ENCODE measurements around the gene KCNJ9.

The KCNJ9 gene

GRCh38 chr1:160089883-160090282 is 8.5 kb downstream of the KCNJ9 start:
- no peak for DNase-seq (ENCODE audit: extremely low spot score)
- POLR2A ChIA-PET = no interaction called here
- CTCF ChIA-PET = no interaction called here
- TF ChIP-seq ZNF384 (IDR thresholded peaks at IDR 0.05) = no peak
- TF ChIP-seq SUZ12 (IDR thresholded peaks at IDR 0.05) = no peak
- TF ChIP-seq FOXM1 (IDR thresholded peaks at IDR 0.05; ENCODE audit: borderline replicate concordance) = no peak
- no peak for TF ChIP-seq TARDBP (IDR thresholded peaks at IDR 0.05)
- no peak for TF ChIP-seq SP1 (IDR thresholded peaks at IDR 0.05)
- TF ChIP-seq NFRKB (IDR thresholded peaks at IDR 0.05) = no peak
- no peak for TF ChIP-seq HDGF (IDR thresholded peaks at IDR 0.05; ENCODE audit: borderline replicate concordance)
- TF ChIP-seq FOXK2 (IDR thresholded peaks at IDR 0.05) = no peak
- no peak for TF ChIP-seq FOXA1 (IDR thresholded peaks at IDR 0.05)
- TF ChIP-seq, protein P1, sequence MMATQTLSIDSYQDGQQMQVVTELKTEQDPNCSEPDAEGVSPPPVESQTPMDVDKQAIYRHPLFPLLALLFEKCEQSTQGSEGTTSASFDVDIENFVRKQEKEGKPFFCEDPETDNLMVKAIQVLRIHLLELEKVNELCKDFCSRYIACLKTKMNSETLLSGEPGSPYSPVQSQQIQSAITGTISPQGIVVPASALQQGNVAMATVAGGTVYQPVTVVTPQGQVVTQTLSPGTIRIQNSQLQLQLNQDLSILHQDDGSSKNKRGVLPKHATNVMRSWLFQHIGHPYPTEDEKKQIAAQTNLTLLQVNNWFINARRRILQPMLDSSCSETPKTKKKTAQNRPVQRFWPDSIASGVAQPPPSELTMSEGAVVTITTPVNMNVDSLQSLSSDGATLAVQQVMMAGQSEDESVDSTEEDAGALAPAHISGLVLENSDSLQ (IDR thresholded peaks at IDR 0.05) = no peak
- no peak for TF ChIP-seq BHLHE40 (IDR thresholded peaks at IDR 0.05; ENCODE audit: borderline replicate concordance)
- TF ChIP-seq ELF4 (IDR thresholded peaks at IDR 0.05) = no peak
- TF ChIP-seq ARNT (IDR thresholded peaks at IDR 0.05) = no peak
- no peak for TF ChIP-seq LEF1 (IDR thresholded peaks at IDR 0.05; ENCODE audit: borderline replicate concordance)
- TF ChIP-seq L3MBTL2 (conservative IDR thresholded peaks at IDR 0.05) = no peak

DNA sequence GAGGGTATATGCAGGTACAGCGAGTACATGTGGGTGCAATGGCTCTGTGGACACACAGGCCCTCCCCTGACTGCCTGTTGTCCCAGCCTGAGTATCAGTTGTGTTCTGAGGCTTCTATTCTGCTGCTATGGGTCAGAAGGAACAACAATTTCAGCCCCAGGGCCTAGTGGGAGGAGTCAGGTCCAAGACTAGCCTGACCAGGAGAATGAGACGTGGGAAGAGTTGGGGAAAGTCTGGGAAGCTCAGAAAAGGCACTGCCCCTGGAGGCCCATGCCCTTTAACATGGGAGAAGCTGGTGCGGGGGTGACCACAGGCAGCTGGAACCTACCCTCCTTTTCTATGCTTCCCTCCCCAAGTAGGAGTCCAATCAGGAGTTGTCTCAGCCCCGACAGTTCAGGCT is 9.4 kb downstream of the KCNJ9 start:
- no peak for DNase-seq (ENCODE audit: extremely low spot score)
- ChIA-PET CTCF (no interaction called here), POLR2A (no interaction called here)
- no peak for TF ChIP-seq CTBP1 (IDR thresholded peaks at IDR 0.05; ENCODE audit: borderline replicate concordance)
- TF ChIP-seq FOXK2 (IDR thresholded peaks at IDR 0.05) = no peak
- TF ChIP-seq, protein P1 (IDR thresholded peaks at IDR 0.05) = no peak
- TF ChIP-seq ARNT (IDR thresholded peaks at IDR 0.05) = no peak
- no peak for TF ChIP-seq L3MBTL2 (conservative IDR thresholded peaks at IDR 0.05)
- TF ChIP-seq FOXM1 (IDR thresholded peaks at IDR 0.05; ENCODE audit: borderline replicate concordance) = no peak
- TF ChIP-seq HDGF (IDR thresholded peaks at IDR 0.05; ENCODE audit: borderline replicate concordance) = no peak
- TF ChIP-seq ELF4 (IDR thresholded peaks at IDR 0.05) = no peak
- TF ChIP-seq FOXA1 (IDR thresholded peaks at IDR 0.05) = no peak

GRCh38 chr1:160091666-160092223 is 10.4 kb downstream of the KCNJ9 start:
- CTCF ChIA-PET = no interaction called here
- DNase-seq (ENCODE audit: extremely low spot score) = no peak
- POLR2A ChIA-PET = no interaction called here
- TF ChIP-seq, protein P1 (IDR thresholded peaks at IDR 0.05) = no peak
- TF ChIP-seq ZNF384 (IDR thresholded peaks at IDR 0.05) (no peak), ARNT (IDR thresholded peaks at IDR 0.05) (no peak), BHLHE40 (IDR thresholded peaks at IDR 0.05; ENCODE audit: borderline replicate concordance) (no peak), FOXA1 (IDR thresholded peaks at IDR 0.05) (no peak), LEF1 (IDR thresholded peaks at IDR 0.05; ENCODE audit: borderline replicate concordance) (no peak), SP1 (IDR thresholded peaks at IDR 0.05) (no peak), ELF4 (IDR thresholded peaks at IDR 0.05) (no peak)

- no peak for DNase-seq (ENCODE audit: extremely low spot score)
- CTCF ChIA-PET = no interaction called here
- POLR2A ChIA-PET = no interaction called here
- TF ChIP-seq LEF1 (IDR thresholded peaks at IDR 0.05; ENCODE audit: borderline replicate concordance) (no peak), CTBP1 (IDR thresholded peaks at IDR 0.05; ENCODE audit: borderline replicate concordance) (no peak), NFRKB (IDR thresholded peaks at IDR 0.05) (no peak), FOXK2 (IDR thresholded peaks at IDR 0.05) (no peak), L3MBTL2 (conservative IDR thresholded peaks at IDR 0.05) (no peak), HDGF (IDR thresholded peaks at IDR 0.05; ENCODE audit: borderline replicate concordance) (no peak), SUZ12 (IDR thresholded peaks at IDR 0.05) (no peak), ZNF384 (IDR thresholded peaks at IDR 0.05) (no peak), FOXM1 (IDR thresholded peaks at IDR 0.05; ENCODE audit: borderline replicate concordance) (no peak), ARNT (IDR thresholded peaks at IDR 0.05) (no peak), TARDBP (IDR thresholded peaks at IDR 0.05) (no peak), ELF4 (IDR thresholded peaks at IDR 0.05) (no peak), BHLHE40 (IDR thresholded peaks at IDR 0.05; ENCODE audit: borderline replicate concordance) (no peak), SP1 (IDR thresholded peaks at IDR 0.05) (no peak), FOXA1 (IDR thresholded peaks at IDR 0.05) (no peak)
- TF ChIP-seq, protein P1 (IDR thresholded peaks at IDR 0.05) = no peak
These were observed 11.2 kb downstream of the KCNJ9 start for GRCh38 chr1:160092366-160093068.

- ChIA-PET POLR2A (no interaction called here), CTCF (no interaction called here)
- TF ChIP-seq FOXM1 (IDR thresholded peaks at IDR 0.05; ENCODE audit: borderline replicate concordance) = no peak
- no peak for TF ChIP-seq SP1 (IDR thresholded peaks at IDR 0.05)
- TF ChIP-seq, protein P1 (IDR thresholded peaks at IDR 0.05) = no peak
- TF ChIP-seq HDGF (IDR thresholded peaks at IDR 0.05; ENCODE audit: borderline replicate concordance) = no peak
- TF ChIP-seq BHLHE40 (IDR thresholded peaks at IDR 0.05; ENCODE audit: borderline replicate concordance) = no peak
- TF ChIP-seq ELF4 (IDR thresholded peaks at IDR 0.05) = no peak
- no peak for TF ChIP-seq CTBP1 (IDR thresholded peaks at IDR 0.05; ENCODE audit: borderline replicate concordance)
- TF ChIP-seq LEF1 (IDR thresholded peaks at IDR 0.05; ENCODE audit: borderline replicate concordance) = no peak
- no peak for TF ChIP-seq FOXK2 (IDR thresholded peaks at IDR 0.05)
- TF ChIP-seq ARNT (IDR thresholded peaks at IDR 0.05) = no peak
- no peak for TF ChIP-seq FOXA1 (IDR thresholded peaks at IDR 0.05)
- TF ChIP-seq NFRKB (IDR thresholded peaks at IDR 0.05) = no peak
- no peak for TF ChIP-seq SUZ12 (IDR thresholded peaks at IDR 0.05)
- no peak for TF ChIP-seq L3MBTL2 (conservative IDR thresholded peaks at IDR 0.05)
- no peak for TF ChIP-seq TARDBP (IDR thresholded peaks at IDR 0.05)
- DNase-seq (ENCODE audit: extremely low spot score) = no peak
These were observed 11.7 kb downstream of the KCNJ9 start for GRCh38 chr1:160093069-160093395.

Measured in HEK293T (cell line).